HuH-7.5 (cell line): ENCODE results near the gene AASS.
A peak's percentile ranks its signal among the peaks of the same experiment; 100 is the strongest.

ENCODE experiments used
- DNase-seq: peaks from one replicate; pipeline ENCODE4 v3.0.0; 2011; ENCODE audit warnings: low spot score

The AASS gene

GRCh38 chr7:122118757-122119156 lies 25.3 kb downstream of the AASS start:
- DNase-seq, result no peak

DNA sequence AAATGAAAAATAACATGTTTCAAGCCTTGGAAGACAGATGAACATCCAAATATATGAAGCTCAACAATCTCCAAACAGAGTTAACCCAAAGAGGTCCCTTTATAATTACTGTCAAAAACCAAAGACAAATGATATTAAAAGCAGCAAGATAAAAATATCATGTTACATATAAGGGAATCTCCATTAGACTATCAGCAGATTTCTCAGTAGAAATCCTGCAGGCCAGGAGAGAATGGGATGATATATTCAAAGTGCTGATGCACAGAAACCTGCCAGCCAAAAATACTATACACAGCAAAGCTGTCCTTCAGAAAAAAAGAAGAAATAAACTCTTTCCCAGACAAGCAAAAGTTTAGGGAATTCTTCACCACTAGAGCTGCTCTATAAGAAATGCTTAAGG lies 41.0 kb downstream of the AASS start:
- no peak for DNase-seq

DNA sequence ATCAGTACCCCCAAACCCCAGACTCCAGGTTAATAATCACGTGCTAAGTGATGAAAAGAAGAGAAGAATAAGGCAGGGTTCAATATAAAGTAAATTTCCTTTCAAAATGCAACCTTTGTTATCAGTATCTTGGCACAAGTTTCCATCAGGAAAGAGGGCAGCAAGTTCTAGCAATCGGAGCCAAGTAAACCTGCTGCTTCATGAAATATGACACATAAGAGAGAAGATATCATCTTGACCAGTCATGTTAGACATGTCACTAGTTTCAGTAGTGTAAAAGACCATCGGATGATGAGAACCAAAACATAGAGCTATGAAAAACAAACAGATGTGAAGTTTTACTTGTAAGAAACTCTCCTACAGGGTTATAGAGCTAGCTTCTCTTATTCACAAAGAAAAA lies 44.0 kb downstream of the AASS start:
- no peak for DNase-seq

DNA sequence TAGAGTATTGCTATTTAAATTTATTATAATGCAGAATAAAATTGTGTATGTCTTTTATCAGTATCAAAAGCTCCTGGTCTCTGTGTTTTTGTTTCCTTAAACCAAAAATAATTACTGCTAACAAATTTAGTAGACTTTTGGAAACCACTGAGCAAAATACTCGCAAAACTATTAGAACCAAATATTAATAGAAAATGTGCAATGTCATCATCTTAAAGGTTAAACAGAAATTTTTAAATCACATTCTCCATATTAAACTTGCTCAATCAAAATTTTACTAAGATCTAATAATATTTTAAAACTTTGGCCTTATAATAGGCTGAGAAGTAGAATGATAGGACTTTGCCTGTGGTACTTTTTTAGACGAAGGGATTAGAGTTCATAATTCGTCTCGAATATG lies 48.4 kb downstream of the AASS start:
- no peak for DNase-seq

DNA sequence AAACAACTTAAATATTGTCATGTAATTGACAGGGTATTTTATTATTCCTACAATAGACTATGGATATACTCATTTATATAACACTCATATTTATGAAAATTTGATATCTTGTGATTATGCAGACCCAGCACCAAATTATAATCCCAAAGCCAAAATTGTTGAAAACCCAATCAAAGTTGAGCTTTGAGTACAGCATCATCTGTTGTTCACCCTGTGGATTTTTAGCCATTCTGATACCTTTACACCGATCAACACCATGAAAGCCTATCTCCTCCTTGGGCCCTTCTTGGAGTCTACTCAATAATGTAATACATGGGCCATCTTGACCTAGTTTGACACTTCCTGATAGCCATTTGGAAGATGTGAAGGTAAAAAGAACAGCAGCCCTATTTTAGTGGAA lies 49.5 kb downstream of the AASS start:
- DNase-seq, result no peak

- DNase-seq, result peak; percentile 9
These were observed 50.9 kb downstream of the AASS start for GRCh38 chr7:122092964-122093797.

DNA sequence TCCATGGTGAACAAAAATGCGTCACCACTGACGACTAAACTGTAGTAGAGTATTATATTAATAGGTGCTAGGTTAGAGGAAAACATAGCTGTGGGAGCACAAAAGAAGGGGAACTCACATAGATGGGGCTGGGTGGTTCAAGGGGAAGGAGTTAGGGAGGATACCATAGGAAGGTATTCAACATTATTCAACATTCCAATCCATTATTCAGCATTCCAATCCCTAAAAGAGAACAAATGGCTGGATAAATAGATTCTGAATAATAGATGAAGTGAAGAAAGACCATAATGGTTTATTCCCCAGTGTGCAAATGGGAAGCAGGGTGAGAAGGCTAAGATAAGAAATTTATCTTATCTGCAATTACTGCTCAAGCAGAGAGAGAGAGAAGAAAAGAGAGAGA lies 61.4 kb downstream of the AASS start:
- DNase-seq, result no peak

DNA sequence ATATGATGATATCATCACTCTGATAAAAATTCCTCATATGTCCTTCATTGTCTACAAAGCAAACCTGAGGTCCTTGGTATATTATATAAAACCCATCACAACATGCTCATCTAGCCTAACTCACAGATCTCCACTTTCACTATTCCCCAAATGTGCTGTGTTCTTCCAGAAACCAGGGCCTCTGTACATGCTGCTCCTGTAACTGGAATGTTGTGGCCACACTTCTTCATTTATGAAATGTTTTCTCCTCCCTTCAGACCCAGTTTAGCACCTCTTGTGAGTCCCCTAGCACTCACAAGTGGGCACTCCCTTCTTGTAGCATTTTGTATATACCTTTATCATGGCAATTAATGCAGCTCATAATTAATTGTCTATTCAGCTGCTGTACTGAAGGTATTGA lies 61.9 kb downstream of the AASS start:
- no peak for DNase-seq

- DNase-seq, result no peak
These were observed 70.4 kb downstream of the AASS start for GRCh38 chr7:122073635-122074034.

- no peak for DNase-seq
These were observed 71.0 kb downstream of the AASS start for GRCh38 chr7:122072924-122073599.

DNA sequence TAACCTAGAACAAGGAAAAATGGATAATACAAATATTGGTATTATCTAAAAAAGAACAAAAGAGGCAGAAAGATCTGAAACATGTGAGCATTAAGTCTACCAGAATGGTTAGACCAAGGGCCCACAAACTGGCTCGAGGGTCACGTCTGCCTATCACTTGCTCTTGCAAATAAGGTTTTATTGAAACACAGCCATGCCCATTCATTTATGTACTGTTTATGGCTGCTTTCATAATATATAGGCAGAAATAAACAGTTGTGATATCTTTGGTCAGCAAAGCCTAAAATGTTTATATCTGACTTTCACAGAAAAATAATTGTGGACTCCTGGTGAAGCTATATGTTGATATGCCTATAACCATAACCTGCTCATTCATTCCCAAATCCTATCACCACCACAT lies 71.8 kb downstream of the AASS start:
- no peak for DNase-seq

GRCh38 chr7:122070834-122071233 lies 73.2 kb downstream of the AASS start:
- no peak for DNase-seq

DNA sequence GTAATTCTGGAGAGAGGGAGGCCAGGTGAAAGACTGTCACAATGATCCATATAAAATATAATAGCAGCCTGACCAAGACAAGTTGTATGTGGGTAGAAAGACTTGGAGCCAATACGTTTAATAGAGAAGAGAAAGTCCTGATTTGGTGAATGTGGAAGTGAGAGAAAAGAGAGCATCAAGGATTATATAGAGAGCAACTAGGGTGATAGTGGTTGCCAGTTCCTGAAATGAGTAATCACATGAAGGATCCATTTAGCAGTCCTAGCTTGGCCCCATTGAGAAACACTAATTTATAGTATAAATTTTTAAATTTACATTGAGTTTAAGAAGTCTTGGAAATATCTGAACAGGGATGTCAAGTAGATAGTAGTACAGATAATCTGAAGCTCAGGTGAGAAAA lies 74.0 kb downstream of the AASS start:
- no peak for DNase-seq

GRCh38 chr7:122068999-122069398 lies 75.0 kb downstream of the AASS start:
- DNase-seq, result no peak

- DNase-seq, result no peak
These were observed 76.0 kb downstream of the AASS start for GRCh38 chr7:122068046-122068445.

GRCh38 chr7:122067077-122067476 lies 77.0 kb downstream of the AASS start:
- no peak for DNase-seq

DNA sequence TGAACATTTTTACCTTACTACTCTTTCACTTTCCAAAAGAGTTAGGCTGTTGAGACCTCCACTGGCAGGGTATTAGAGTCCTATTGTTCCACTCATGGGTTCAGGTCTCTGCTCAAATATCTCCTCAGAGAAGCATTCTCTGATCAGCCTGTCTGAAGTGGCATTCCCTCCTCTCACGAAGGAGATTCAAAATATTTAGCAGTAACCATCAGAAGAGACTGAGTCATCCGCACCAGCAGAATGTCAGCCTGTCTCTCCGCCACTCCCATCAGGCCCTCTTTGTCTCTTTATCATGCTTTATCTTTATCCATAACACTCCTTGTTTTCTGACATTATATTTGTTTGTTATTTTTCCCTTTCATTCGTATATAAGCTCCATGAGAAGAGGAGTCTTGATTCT lies 79.1 kb downstream of the AASS start:
- no peak for DNase-seq

GRCh38 chr7:122063146-122063545 lies 80.9 kb downstream of the AASS start:
- DNase-seq, result no peak

- DNase-seq, result no peak
These were observed 84.5 kb downstream of the AASS start for GRCh38 chr7:122059542-122059941.

DNA sequence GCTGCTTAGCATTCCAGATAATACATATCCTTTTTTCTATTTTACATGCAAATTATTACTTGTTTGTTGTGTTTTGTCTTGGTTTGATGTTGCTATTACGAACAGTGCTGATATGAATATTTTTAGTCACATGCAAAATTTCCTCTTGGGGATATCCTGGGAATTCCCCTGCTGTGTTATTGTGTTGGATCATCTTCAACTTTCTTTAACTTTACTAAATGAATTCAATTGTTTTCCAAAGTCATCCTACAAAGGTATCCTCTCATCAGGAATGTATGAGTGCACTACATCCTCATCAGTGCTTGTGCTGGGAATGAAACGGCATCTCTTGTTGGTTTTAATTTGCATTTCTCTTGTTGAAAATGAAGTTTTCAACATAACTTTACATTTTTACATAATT lies 87.1 kb downstream of the AASS start:
- DNase-seq, result no peak

DNA sequence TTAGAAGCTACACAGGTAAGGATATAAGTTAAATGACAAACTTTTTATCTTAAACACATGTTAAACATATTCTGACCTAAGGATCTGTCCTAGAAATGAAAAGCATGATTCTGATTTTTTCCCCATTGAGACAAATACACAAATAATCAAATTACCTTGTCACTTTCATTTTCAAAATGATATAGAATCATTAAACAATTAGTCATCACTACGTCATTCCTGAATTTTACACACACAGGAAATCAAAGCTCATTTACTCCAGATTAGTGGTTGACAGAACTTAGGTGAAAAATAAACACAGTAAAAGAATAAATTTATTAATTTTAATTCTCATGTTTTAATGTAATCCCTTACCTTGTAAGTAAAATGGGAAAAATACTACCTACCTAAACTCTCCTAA lies 89.0 kb downstream of the AASS start:
- no peak for DNase-seq

GRCh38 chr7:122054393-122054792 lies 89.7 kb downstream of the AASS start:
- DNase-seq, result no peak

DNA sequence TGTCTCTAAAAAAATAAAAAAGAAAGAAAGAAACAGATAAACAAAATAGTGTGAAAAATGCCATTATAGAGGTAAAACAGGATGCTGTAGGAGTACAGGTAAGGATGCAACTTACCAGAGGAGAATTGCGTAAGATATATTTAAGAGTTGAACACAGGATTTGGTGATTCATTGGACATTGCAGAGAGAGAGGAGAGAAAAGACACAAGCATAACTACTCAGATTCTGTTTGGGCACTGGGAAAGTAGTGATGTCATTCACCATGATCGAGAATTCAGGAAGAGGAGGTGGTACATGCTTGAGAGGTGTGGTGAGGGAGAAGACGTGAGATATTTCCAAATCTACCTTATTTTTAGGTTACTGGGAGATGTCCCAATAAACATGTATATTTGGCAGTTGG lies 97.6 kb downstream of the AASS start:
- no peak for DNase-seq

GRCh38 chr7:122040147-122040546 lies 103.9 kb downstream of the AASS start:
- no peak for DNase-seq
